Measurements from ENCODE around the gene IZUMO4. TPM values are rescaled to one million over a fixed set of nuclear protein-coding genes. Genes with fewer than 3 reads are reported as not detected.

Gene IZUMO4
- total and polyA plus RNA-seq, 2 experiments from 2014 or later, result 1.4 to 2.8 TPM

DNA sequence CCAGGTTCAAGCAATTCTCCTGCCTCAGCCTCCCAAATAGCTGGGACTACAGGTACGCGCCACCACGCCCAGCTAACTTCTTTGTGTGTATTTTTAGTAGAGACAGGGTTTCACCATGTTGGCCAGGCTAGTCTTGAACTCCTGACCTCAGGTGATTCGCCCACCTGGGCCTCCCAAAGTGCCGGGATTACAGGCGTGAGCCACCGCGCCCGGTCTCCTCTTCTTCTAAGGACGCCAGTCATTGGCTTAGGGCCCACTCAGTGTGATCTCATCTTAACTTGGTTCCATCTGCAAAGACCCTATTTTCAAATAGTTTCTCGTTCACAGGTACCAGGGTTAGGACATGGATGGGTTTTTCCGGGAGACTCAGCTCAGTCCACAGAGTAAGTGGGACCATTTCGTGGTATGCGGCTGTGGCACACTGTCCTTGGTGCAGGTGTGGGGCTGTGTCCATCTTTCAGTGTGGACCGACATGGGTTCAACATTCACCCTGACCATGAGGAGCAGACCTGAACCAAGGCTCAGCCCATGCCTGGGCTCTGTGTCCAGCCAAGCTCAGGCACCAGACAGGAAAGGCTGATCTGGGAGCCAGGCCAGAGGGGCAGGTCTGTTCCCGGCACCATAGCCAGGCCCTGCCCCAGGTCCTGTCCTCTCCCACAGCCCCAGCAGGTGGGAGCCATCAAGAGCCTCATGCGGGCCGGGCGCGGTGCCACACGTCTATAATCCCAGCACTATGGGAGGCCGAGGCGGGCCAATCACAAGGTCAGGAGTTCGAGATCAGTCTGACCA is 42.9 kb upstream of the IZUMO4 start:
- peak; percentile 7 for DNase-seq (ENCODE audit: low spot score)
- no peak for TF ChIP-seq EZH2phosphoT487 (IDR thresholded peaks at IDR 0.05; ENCODE audit: low read depth, severe bottlenecking, unreplicated experiment)
- Histone ChIP-seq H2AFZ (no peak overlapping the region), H3K4me1 (ENCODE audit: insufficient read depth) (peaks cover 27% of the 10 kb centered on the region), H3K9me2 (replicated peaks; ENCODE audit: insufficient read depth) (no peaks in the 10 kb centered on the region), H3K4me2 (no peak overlapping the region), H4K20me1 (ENCODE audit: insufficient read depth, poor library complexity, severe bottlenecking) (peaks cover 19% of the 10 kb centered on the region), H3K9me3 (ENCODE audit: low read depth) (no peaks in the 10 kb centered on the region), H3K27ac (no peak overlapping the region), H3K36me3 (replicated peaks; ENCODE audit: insufficient read depth, low read depth) (no peaks in the 10 kb centered on the region), H3K79me2 (peaks cover 20% of the 10 kb centered on the region), H3K27me3 (no peaks in the 10 kb centered on the region), H3K4me3 (no peak overlapping the region)
- 89% methylated on average over 24 of the region's 24 CpGs for WGBS (ENCODE audit: low lambda C conversion rate, missing lambda C conversion rate)

DNA sequence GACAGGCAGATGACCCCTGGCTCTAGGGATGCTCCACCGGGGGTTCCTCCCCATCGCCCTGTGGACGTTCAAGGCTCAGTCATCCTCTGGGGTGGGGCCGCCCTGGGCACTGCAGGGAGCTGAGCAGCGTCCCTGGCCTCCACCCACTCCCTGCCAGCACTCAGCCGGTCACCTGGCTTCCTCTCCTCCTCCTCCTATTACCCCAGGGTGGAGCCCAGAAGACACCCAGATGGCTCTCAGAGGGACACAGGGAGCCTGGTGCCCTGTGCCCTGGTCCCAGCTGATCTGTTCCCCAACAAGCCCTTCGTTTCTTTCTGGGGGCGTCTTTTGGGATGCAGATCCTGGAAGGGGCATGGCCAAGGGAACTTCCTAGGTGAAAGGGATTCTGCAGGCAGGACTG is 42.0 kb upstream of the IZUMO4 start:
- H2AFZ ChIP-seq, result no peak overlapping the region
- peaks cover 12% of the 10 kb centered on the region for H3K79me2 ChIP-seq
- no peak overlapping the region for H3K27ac ChIP-seq
- no peak overlapping the region for H3K4me2 ChIP-seq
- H3K9me2 ChIP-seq (replicated peaks; ENCODE audit: insufficient read depth), result no peaks in the 10 kb centered on the region
- no peak overlapping the region for H3K4me3 ChIP-seq
- peaks cover 9% of the 10 kb centered on the region for H4K20me1 ChIP-seq (ENCODE audit: insufficient read depth, poor library complexity, severe bottlenecking)
- TF ChIP-seq EZH2 (IDR thresholded peaks at IDR 0.05; ENCODE audit: borderline replicate concordance) (no peak), EZH2phosphoT487 (IDR thresholded peaks at IDR 0.05; ENCODE audit: low read depth, severe bottlenecking, unreplicated experiment) (no peak)
- TF ChIP-seq, protein P1, sequence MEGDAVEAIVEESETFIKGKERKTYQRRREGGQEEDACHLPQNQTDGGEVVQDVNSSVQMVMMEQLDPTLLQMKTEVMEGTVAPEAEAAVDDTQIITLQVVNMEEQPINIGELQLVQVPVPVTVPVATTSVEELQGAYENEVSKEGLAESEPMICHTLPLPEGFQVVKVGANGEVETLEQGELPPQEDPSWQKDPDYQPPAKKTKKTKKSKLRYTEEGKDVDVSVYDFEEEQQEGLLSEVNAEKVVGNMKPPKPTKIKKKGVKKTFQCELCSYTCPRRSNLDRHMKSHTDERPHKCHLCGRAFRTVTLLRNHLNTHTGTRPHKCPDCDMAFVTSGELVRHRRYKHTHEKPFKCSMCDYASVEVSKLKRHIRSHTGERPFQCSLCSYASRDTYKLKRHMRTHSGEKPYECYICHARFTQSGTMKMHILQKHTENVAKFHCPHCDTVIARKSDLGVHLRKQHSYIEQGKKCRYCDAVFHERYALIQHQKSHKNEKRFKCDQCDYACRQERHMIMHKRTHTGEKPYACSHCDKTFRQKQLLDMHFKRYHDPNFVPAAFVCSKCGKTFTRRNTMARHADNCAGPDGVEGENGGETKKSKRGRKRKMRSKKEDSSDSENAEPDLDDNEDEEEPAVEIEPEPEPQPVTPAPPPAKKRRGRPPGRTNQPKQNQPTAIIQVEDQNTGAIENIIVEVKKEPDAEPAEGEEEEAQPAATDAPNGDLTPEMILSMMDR (IDR thresholded peaks at IDR 0.05; ENCODE audit: poor library complexity), result no peak
- no peaks in the 10 kb centered on the region for H3K36me3 ChIP-seq (replicated peaks; ENCODE audit: insufficient read depth, low read depth)
- H3K4me1 ChIP-seq (ENCODE audit: insufficient read depth), result peaks cover 28% of the 10 kb centered on the region
- H3K27me3 ChIP-seq, result no peaks in the 10 kb centered on the region
- DNase-seq (ENCODE audit: low spot score), result no peak
- H3K9me3 ChIP-seq (ENCODE audit: low read depth), result no peaks in the 10 kb centered on the region
- 88% methylated on average over 8 of the region's 8 CpGs for WGBS (ENCODE audit: low lambda C conversion rate, missing lambda C conversion rate)

DNA sequence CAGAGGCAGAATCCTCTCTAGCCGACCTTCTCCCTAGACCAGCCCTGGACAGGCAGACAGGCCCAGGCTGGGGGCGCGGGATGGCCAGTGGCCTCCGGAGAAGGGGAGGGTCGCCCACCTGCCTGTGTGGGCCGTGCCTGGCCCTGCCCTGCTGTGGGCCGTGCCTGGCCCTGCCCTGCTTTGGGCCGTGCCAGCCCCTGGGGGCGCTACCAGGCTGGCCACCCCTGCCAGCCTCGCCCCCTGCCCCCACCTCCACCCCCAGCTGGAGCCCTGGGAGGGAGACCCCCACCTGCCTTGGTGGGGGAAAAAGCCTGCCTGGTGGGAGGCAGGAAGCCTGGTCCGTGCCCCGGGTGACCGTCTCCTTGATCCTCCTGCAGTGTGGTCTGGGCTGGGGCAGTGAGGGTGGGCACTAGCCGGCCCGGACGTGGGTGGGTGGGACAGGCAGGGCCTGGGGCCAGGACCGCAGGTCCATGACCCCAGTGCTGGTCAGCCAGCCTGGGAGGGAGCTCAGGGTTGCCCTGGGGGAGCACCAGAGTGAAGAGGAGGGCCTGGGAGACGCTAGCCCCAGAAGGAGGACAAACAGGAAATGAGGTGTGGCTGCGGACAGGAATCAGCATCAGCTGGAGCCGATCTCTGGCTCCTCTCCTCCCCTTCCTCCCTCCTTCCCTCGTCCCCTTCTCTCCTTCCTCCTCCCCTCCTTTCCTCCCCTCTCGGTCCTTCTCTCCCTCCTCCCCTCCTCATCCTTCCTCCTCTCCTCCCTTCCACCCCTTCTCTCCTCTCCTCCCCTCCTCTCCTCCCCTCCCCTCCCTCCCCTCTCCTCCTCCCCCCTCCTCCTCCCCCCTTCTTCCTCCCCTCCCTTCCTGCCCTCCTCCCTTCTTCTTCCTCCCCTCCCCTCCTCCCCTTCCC is 40.5 kb upstream of the IZUMO4 start:
- Histone ChIP-seq H3K9me2 (replicated peaks; ENCODE audit: insufficient read depth) (no peaks in the 10 kb centered on the region), H3K4me3 (no peak overlapping the region), H3K79me2 (peaks cover 3% of the 10 kb centered on the region), H3K4me1 (ENCODE audit: insufficient read depth) (peaks cover 39% of the 10 kb centered on the region), H3K4me2 (peak overlapping the region; percentile 72), H4K20me1 (ENCODE audit: insufficient read depth, poor library complexity, severe bottlenecking) (no peaks in the 10 kb centered on the region), H3K36me3 (replicated peaks; ENCODE audit: insufficient read depth, low read depth) (no peaks in the 10 kb centered on the region), H3K27ac (peak overlapping the region; percentile 90), H3K9me3 (ENCODE audit: low read depth) (no peaks in the 10 kb centered on the region), H3K27me3 (no peaks in the 10 kb centered on the region), H2AFZ (peak overlapping the region; percentile 46)
- DNase-seq (ENCODE audit: low spot score), result peak; percentile 59
- TF ChIP-seq, protein P1 (IDR thresholded peaks at IDR 0.05; ENCODE audit: poor library complexity), result no peak
- TF ChIP-seq EZH2 (IDR thresholded peaks at IDR 0.05; ENCODE audit: borderline replicate concordance), result no peak
- TF ChIP-seq EZH2phosphoT487 (IDR thresholded peaks at IDR 0.05; ENCODE audit: low read depth, severe bottlenecking, unreplicated experiment), result no peak
- 80% methylated on average over 6 of the region's 22 CpGs for WGBS (ENCODE audit: low lambda C conversion rate, missing lambda C conversion rate)

DNA sequence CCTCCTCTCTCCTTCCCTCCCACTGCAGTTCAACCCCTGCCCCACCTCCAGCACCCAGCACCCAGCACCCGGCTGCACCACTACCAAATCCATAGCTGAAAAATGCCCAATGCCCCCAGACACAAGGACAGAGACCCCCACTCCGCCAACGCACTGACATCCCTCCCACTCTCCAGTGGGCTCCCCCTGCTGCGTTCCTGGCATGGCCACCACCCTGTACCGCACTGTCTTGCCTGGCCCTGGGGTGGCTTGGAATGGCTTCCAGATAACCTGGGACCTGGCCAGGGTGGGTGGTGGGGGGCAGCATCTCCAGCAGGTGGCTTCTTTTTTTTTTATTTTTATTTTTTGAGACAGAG is 39.9 kb upstream of the IZUMO4 start:
- WGBS (ENCODE audit: low lambda C conversion rate, missing lambda C conversion rate), result 79% methylated on average over 5 of the region's 5 CpGs
- peaks cover 34% of the 10 kb centered on the region for H3K4me1 ChIP-seq (ENCODE audit: insufficient read depth)

More for the DNA sequence above, 39.9 kb upstream of the IZUMO4 start:
- Histone ChIP-seq H3K9me3 (ENCODE audit: low read depth) (no peaks in the 10 kb centered on the region), H3K79me2 (peaks cover 3% of the 10 kb centered on the region), H3K4me2 (no peak overlapping the region), H3K9me2 (replicated peaks; ENCODE audit: insufficient read depth) (no peaks in the 10 kb centered on the region), H3K27ac (no peak overlapping the region), H4K20me1 (ENCODE audit: insufficient read depth, poor library complexity, severe bottlenecking) (no peaks in the 10 kb centered on the region), H2AFZ (no peak overlapping the region), H3K27me3 (no peaks in the 10 kb centered on the region), H3K4me3 (no peak overlapping the region), H3K36me3 (replicated peaks; ENCODE audit: insufficient read depth, low read depth) (no peaks in the 10 kb centered on the region)
- no peak for DNase-seq (ENCODE audit: low spot score)
- TF ChIP-seq, protein P1 (IDR thresholded peaks at IDR 0.05; ENCODE audit: poor library complexity), result no peak
- TF ChIP-seq EZH2phosphoT487 (IDR thresholded peaks at IDR 0.05; ENCODE audit: low read depth, severe bottlenecking, unreplicated experiment), result no peak
- TF ChIP-seq EZH2 (IDR thresholded peaks at IDR 0.05; ENCODE audit: borderline replicate concordance), result no peak
